ENCODE data around the gene GNB3.

DNA sequence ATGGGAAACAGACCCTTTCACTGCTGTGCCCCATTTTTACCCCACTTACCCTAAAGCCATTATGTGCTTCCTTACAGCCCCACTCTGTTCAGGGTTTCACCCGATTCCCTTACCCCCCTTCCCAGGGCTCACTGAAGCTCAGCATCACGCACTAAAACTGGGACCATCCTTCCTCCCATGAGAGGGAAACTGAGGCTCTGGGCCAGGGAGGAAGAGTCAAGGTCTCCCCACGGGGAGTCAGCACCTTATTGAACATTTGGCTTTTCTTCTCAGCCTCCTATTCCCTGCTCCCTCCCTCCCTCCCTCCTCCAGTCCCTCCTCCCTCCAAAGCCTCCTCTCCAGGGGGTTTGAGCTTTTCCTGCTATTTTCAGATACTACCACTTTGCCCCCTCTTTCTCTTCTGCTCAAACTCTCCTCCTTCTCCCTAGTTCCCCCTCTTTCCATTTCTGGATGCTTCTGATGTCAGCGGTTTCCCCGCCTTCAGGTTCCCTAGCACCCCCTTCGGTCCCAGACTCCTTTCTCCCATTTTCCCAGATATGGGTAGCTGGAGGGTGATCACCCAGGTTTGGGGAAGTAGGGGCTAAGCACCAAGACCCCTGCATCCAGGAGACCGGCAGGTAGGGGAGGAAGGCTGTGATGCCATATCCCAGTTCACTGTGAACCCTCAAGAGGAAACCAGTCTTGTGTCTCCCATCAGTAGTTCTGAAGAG is 18.1 kb upstream of the GNB3 start:
- no peak for TF ChIP-seq GATA2 (CRISPR knock-in tag; IDR thresholded peaks at IDR 0.05)
- TF ChIP-seq, protein P1, sequence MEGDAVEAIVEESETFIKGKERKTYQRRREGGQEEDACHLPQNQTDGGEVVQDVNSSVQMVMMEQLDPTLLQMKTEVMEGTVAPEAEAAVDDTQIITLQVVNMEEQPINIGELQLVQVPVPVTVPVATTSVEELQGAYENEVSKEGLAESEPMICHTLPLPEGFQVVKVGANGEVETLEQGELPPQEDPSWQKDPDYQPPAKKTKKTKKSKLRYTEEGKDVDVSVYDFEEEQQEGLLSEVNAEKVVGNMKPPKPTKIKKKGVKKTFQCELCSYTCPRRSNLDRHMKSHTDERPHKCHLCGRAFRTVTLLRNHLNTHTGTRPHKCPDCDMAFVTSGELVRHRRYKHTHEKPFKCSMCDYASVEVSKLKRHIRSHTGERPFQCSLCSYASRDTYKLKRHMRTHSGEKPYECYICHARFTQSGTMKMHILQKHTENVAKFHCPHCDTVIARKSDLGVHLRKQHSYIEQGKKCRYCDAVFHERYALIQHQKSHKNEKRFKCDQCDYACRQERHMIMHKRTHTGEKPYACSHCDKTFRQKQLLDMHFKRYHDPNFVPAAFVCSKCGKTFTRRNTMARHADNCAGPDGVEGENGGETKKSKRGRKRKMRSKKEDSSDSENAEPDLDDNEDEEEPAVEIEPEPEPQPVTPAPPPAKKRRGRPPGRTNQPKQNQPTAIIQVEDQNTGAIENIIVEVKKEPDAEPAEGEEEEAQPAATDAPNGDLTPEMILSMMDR (IDR thresholded peaks at IDR 0.05) = no peak
- no peak for TF ChIP-seq EZH2phosphoT487 (IDR thresholded peaks at IDR 0.05; ENCODE audit: borderline replicate concordance, low read depth)
- TF ChIP-seq NFIC (IDR thresholded peaks at IDR 0.05; ENCODE audit: borderline replicate concordance) = no peak
- no peak for TF ChIP-seq EP300 (IDR thresholded peaks at IDR 0.05; ENCODE audit: borderline replicate concordance in 1 of 2, low read depth in 1 of 2, low read length in 1 of 2)
- no peak for TF ChIP-seq PBX3 (IDR thresholded peaks at IDR 0.05)
- TF ChIP-seq NRF1 (IDR thresholded peaks at IDR 0.05; ENCODE audit: low read depth, low read length) = no peak
- TF ChIP-seq MEF2A (IDR thresholded peaks at IDR 0.05; ENCODE audit: borderline replicate concordance, low read depth) = no peak
- TF ChIP-seq, protein P2, sequence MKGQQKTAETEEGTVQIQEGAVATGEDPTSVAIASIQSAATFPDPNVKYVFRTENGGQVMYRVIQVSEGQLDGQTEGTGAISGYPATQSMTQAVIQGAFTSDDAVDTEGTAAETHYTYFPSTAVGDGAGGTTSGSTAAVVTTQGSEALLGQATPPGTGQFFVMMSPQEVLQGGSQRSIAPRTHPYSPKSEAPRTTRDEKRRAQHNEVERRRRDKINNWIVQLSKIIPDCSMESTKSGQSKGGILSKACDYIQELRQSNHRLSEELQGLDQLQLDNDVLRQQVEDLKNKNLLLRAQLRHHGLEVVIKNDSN (IDR thresholded peaks at IDR 0.05; ENCODE audit: borderline replicate concordance, low read depth) = no peak
- TF ChIP-seq CHD2 (IDR thresholded peaks at IDR 0.05; ENCODE audit: low read length, partially characterized antibody) = no peak
- TF ChIP-seq POLR2AphosphoS5 (IDR thresholded peaks at IDR 0.05; ENCODE audit: low read depth, low read length) = no peak
- TF ChIP-seq, protein P3, sequence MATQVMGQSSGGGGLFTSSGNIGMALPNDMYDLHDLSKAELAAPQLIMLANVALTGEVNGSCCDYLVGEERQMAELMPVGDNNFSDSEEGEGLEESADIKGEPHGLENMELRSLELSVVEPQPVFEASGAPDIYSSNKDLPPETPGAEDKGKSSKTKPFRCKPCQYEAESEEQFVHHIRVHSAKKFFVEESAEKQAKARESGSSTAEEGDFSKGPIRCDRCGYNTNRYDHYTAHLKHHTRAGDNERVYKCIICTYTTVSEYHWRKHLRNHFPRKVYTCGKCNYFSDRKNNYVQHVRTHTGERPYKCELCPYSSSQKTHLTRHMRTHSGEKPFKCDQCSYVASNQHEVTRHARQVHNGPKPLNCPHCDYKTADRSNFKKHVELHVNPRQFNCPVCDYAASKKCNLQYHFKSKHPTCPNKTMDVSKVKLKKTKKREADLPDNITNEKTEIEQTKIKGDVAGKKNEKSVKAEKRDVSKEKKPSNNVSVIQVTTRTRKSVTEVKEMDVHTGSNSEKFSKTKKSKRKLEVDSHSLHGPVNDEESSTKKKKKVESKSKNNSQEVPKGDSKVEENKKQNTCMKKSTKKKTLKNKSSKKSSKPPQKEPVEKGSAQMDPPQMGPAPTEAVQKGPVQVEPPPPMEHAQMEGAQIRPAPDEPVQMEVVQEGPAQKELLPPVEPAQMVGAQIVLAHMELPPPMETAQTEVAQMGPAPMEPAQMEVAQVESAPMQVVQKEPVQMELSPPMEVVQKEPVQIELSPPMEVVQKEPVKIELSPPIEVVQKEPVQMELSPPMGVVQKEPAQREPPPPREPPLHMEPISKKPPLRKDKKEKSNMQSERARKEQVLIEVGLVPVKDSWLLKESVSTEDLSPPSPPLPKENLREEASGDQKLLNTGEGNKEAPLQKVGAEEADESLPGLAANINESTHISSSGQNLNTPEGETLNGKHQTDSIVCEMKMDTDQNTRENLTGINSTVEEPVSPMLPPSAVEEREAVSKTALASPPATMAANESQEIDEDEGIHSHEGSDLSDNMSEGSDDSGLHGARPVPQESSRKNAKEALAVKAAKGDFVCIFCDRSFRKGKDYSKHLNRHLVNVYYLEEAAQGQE (IDR thresholded peaks at IDR 0.05; ENCODE audit: low read depth, low read length) = no peak

Data from SK-N-SH (cell line).